GM23338 (cell line): ENCODE data around the gene ARHGAP12. TPM values are rescaled to one million over a fixed set of nuclear protein-coding genes. Genes with fewer than 3 reads are reported as not detected.
A peak's percentile ranks its signal among the peaks of the same experiment; 100 is the strongest.

ENCODE experiments used
- ATAC-seq: fragments of 200-7000 bp; cut with Tn5 transposase; 3 replicates; pipeline ENCODE4 v1.9.1; 2020
- DNase-seq: peaks from one replicate; pipeline ENCODE4 v3.0.0-alpha.2; 2015; ENCODE audit warnings: low spot score
- H2AFZ ChIP-seq: fragments of 200-600 bp; sonication (generic); 2 replicates; pipeline ENCODE4 v1.8.0; 2016; ENCODE audit warnings: antibody characterized with exemption, mild to moderate bottlenecking, moderate library complexity
- H3F3A ChIP-seq: fragments of 200-600 bp; sonication (generic); replicated peaks from 2 replicates; pipeline ENCODE4 v1.8.0; 2017; ENCODE audit warnings: antibody characterized with exemption, mixed run types, low read depth
- H3K27ac ChIP-seq: fragments of 200-600 bp; sonication (generic); 2 replicates; pipeline ENCODE4 v1.6.1; 2016; ENCODE audit warnings: low read depth
- H3K27me3 ChIP-seq: fragments of 200-600 bp; sonication (generic); 2 replicates; pipeline ENCODE4 v1.8.0; 2016; ENCODE audit warnings: mild to moderate bottlenecking, mixed run types, moderate library complexity; ENCODE audit not compliant: insufficient read depth
- H3K36me3 ChIP-seq: fragments of 200-600 bp; sonication (generic); 2 replicates; pipeline ENCODE4 v1.8.0; 2016; ENCODE audit warnings: mild to moderate bottlenecking; ENCODE audit not compliant: insufficient read depth
- H3K4me1 ChIP-seq: fragments of 200-600 bp; sonication (generic); 2 replicates; pipeline ENCODE4 v1.8.0; 2016; ENCODE audit warnings: mild to moderate bottlenecking, moderate library complexity; ENCODE audit not compliant: insufficient read depth
- H3K4me2 ChIP-seq: fragments of 200-600 bp; sonication (generic); 2 replicates; pipeline ENCODE4 v1.7.1; 2017; ENCODE audit warnings: mixed run types
- H3K4me3 ChIP-seq: fragments of 200-600 bp; sonication (generic); 2 replicates; pipeline ENCODE4 v1.6.1; 2016; ENCODE audit warnings: mixed run types
- H3K79me2 ChIP-seq: fragments of 200-600 bp; sonication (generic); replicated peaks from 2 replicates; pipeline ENCODE4 v1.8.0; 2017; ENCODE audit warnings: mild to moderate bottlenecking; ENCODE audit not compliant: insufficient read depth
- H3K9me2 ChIP-seq: fragments of 200-600 bp; sonication (generic); 2 replicates; pipeline ENCODE4 v1.8.0; 2017; ENCODE audit not compliant: insufficient read depth
- H4K20me1 ChIP-seq: fragments of 200-600 bp; sonication (generic); replicated peaks from 2 replicates; pipeline ENCODE4 v1.8.0; 2017; ENCODE audit warnings: mild to moderate bottlenecking; ENCODE audit not compliant: insufficient read depth
- H3K27ac Mint-ChIP-seq: 2 replicates; pipeline ENCODE4 v1.8.0; 2020; ENCODE audit warnings: inconsistent platforms, mild to moderate bottlenecking, moderate library complexity, mixed read lengths
- H3K27me3 Mint-ChIP-seq: 3 replicates; pipeline ENCODE4 v1.8.0; 2022; ENCODE audit warnings: low read depth, mild to moderate bottlenecking, moderate library complexity, mixed read lengths, inconsistent platforms; ENCODE audit not compliant: insufficient read depth, poor library complexity
- H3K36me3 Mint-ChIP-seq: 3 replicates; pipeline ENCODE4 v1.8.0; 2021; ENCODE audit warnings: low read depth, mild to moderate bottlenecking, inconsistent platforms, moderate library complexity, mixed read lengths
- H3K4me1 Mint-ChIP-seq: 3 replicates; pipeline ENCODE4 v1.8.0; 2020; ENCODE audit warnings: mild to moderate bottlenecking, inconsistent platforms, mixed read lengths
- H3K4me3 Mint-ChIP-seq: 3 replicates; pipeline ENCODE4 v1.8.0; 2021; ENCODE audit warnings: moderate library complexity, mild to moderate bottlenecking, inconsistent platforms, mixed read lengths
- H3K9me3 Mint-ChIP-seq: 3 replicates; pipeline ENCODE4 v1.8.0; 2020; ENCODE audit warnings: moderate library complexity, mild to moderate bottlenecking, inconsistent platforms, mixed read lengths
- EZH2 ChIP-seq: fragments of 200-600 bp; sonication (generic); IDR thresholded peaks from one replicate; pipeline ENCODE4 v1.8.0; 2017; ENCODE audit warnings: antibody characterized with exemption, mild to moderate bottlenecking, low read depth; ENCODE audit not compliant: unreplicated experiment
- EZH2phosphoT487 ChIP-seq: fragments of 200-600 bp; sonication (generic); IDR thresholded peaks from one replicate; pipeline ENCODE4 v1.8.1; 2018; ENCODE audit warnings: antibody characterized with exemption; ENCODE audit not compliant: unreplicated experiment
- JUNB ChIP-seq: IDR thresholded peaks from one replicate; pipeline ENCODE4 v1.6.1; 2016; ENCODE audit warnings: antibody characterized with exemption; ENCODE audit not compliant: unreplicated experiment
- STAT1 ChIP-seq: IDR thresholded peaks from one replicate; pipeline ENCODE4 v1.6.1; 2016; ENCODE audit warnings: antibody characterized with exemption; ENCODE audit not compliant: unreplicated experiment
- ZNF114 ChIP-seq: fragments of 250-450 bp; sonication (Bioruptor Pico); IDR thresholded peaks from 2 replicates; pipeline ENCODE4 v1.5.0; 2020; ENCODE audit warnings: mild to moderate bottlenecking, moderate library complexity
- ZNF331 ChIP-seq: fragments of 250-450 bp; sonication (Bioruptor Pico); IDR thresholded peaks from 2 replicates; pipeline ENCODE4 v1.5.0; 2020; ENCODE audit warnings: low read depth, mild to moderate bottlenecking, moderate library complexity
- polyA plus RNA-seq: library from polyadenylated mRNA; unstranded; fragments of >200 nt; fragmentation: Nextera tagmentation; extraction: Ambion mirVana; gene quantifications from 2 replicates; pipeline ENCODE4 v1.2.1, GENCODE V29; 2016
- total RNA-seq: library from RNA; depleted of rRNA; stranded (reverse); fragments of >200 nt; shearing (Covaris generic); gene quantifications from 2 replicates; pipeline ENCODE4 v1.2.3, GENCODE V29; 2014
- TF ChIP-seq, protein P1 (sequence below), 2 experiments: fragments of 200-600 bp in 1 of 2; sonication (generic) in 1 of 2; conservative IDR thresholded peaks; 2 replicates each; pipeline versions ENCODE4 v1.5.1 to v1.6.1; 2016 to 2017; ENCODE audit warnings: antibody characterized with exemption in 2 of 2, low read depth in 2 of 2, mild to moderate bottlenecking in 2 of 2, moderate library complexity in 1 of 2
- TF ChIP-seq, protein P2 (sequence below): IDR thresholded peaks from one replicate; pipeline ENCODE4 v1.6.1; 2018; ENCODE audit warnings: antibody characterized with exemption; ENCODE audit not compliant: unreplicated experiment
- TF ChIP-seq, protein P3 (sequence below): IDR thresholded peaks from 2 replicates; pipeline ENCODE4 v1.6.1; 2016; ENCODE audit warnings: antibody characterized with exemption
- TF ChIP-seq, protein P4 (sequence below): fragments of 250-450 bp; sonication (Bioruptor Pico); IDR thresholded peaks from 2 replicates; pipeline ENCODE4 v1.5.0; 2020; ENCODE audit warnings: mild to moderate bottlenecking, moderate library complexity

The ARHGAP12 gene
- total and polyA plus RNA-seq, 2 experiments from 2014 or later = 27.5 to 50.7 TPM

DNA sequence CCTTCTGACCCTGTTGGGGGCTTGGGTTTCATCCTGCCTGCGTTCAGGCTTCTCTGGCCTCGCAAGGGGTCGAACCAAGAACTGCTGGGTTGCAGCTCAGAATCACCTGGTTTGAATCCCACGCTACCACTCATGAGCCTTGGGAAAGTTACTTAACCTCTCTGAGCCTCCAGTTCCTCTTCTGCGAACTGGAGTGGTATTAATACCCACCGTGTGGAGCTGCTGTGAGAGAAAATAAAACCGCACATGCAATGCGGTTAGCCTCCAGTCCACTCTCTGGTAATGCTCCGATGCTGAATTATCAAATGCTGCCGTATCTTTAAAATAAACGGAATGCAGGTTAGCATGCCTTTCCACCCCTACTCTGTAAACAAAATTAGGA is 171.9 kb downstream of the ARHGAP12 start (continued):
- TF ChIP-seq, protein P1, sequence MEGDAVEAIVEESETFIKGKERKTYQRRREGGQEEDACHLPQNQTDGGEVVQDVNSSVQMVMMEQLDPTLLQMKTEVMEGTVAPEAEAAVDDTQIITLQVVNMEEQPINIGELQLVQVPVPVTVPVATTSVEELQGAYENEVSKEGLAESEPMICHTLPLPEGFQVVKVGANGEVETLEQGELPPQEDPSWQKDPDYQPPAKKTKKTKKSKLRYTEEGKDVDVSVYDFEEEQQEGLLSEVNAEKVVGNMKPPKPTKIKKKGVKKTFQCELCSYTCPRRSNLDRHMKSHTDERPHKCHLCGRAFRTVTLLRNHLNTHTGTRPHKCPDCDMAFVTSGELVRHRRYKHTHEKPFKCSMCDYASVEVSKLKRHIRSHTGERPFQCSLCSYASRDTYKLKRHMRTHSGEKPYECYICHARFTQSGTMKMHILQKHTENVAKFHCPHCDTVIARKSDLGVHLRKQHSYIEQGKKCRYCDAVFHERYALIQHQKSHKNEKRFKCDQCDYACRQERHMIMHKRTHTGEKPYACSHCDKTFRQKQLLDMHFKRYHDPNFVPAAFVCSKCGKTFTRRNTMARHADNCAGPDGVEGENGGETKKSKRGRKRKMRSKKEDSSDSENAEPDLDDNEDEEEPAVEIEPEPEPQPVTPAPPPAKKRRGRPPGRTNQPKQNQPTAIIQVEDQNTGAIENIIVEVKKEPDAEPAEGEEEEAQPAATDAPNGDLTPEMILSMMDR (conservative IDR thresholded peaks at IDR 0.05; ENCODE audit: low read depth in 2 of 2) = no peak

DNA sequence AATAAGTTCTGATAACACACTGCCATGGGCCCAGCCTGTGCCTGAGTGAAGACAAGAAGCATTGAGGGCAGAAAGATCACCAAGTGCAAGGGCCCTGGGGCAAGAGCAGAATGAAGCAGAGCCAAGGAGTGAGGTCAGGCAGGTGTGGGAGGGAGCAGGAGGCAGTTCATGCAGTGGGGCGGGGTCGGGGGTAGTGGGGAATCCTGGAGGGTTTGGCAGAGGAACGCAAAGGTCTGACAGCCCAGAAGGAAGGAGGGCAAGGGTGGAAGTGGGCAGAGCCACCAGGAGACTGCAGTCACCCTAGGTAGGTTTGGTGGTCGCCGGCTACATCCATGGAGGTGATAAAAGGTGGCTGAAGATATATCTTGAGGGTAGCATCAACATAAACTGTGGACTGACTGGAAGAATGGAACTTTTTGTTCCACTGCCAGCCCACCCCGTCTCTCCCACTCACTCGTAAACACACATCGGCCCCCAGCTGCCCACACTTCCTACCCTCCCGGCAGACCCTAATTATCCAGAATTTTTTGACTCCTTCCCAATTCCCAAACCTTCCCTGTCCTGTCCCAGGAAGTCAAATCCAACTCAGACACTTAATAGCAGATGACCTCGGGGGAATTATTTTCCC is 172.4 kb downstream of the ARHGAP12 start:
- Histone ChIP-seq H3K4me2 (peak overlapping the region; percentile 64), H2AFZ (no peak overlapping the region), H3K9me2 (no peaks in the 10 kb centered on the region), H3K4me1 (peaks cover 52% of the 10 kb centered on the region), H3K27me3 (no peaks in the 10 kb centered on the region), H4K20me1 (no peaks in the 10 kb centered on the region), H3K4me3 (no peak overlapping the region), H3F3A (0 out of 2 replicates have a peak, but pooled peaks cover 7% of the 10 kb centered on the region), H3K36me3 (no peaks in the 10 kb centered on the region), H3K79me2 (no peaks in the 10 kb centered on the region), H3K27ac (peak overlapping the region; percentile 91)
- DNase-seq (no peak), ATAC-seq (no peak)
- Mint-ChIP-seq H3K4me1 (peaks cover 58% of the 10 kb centered on the region), H3K4me3 (no peak overlapping the region; the same call in 2 of the 3 replicates), H3K9me3 (no peaks in the 10 kb centered on the region; the same call in 2 of the 3 replicates), H3K27ac (peak overlapping the region; percentile 28), H3K36me3 (peaks cover 9% of the 10 kb centered on the region; the same call in 2 of the 3 replicates), H3K27me3 (peaks cover 14% of the 10 kb centered on the region)
- TF ChIP-seq ZNF114 (CRISPR knock-in tag) (no peak), STAT1 (no peak), ZNF331 (no peak), EZH2 (no peak), JUNB (no peak), EZH2phosphoT487 (no peak)
- TF ChIP-seq, protein P2, sequence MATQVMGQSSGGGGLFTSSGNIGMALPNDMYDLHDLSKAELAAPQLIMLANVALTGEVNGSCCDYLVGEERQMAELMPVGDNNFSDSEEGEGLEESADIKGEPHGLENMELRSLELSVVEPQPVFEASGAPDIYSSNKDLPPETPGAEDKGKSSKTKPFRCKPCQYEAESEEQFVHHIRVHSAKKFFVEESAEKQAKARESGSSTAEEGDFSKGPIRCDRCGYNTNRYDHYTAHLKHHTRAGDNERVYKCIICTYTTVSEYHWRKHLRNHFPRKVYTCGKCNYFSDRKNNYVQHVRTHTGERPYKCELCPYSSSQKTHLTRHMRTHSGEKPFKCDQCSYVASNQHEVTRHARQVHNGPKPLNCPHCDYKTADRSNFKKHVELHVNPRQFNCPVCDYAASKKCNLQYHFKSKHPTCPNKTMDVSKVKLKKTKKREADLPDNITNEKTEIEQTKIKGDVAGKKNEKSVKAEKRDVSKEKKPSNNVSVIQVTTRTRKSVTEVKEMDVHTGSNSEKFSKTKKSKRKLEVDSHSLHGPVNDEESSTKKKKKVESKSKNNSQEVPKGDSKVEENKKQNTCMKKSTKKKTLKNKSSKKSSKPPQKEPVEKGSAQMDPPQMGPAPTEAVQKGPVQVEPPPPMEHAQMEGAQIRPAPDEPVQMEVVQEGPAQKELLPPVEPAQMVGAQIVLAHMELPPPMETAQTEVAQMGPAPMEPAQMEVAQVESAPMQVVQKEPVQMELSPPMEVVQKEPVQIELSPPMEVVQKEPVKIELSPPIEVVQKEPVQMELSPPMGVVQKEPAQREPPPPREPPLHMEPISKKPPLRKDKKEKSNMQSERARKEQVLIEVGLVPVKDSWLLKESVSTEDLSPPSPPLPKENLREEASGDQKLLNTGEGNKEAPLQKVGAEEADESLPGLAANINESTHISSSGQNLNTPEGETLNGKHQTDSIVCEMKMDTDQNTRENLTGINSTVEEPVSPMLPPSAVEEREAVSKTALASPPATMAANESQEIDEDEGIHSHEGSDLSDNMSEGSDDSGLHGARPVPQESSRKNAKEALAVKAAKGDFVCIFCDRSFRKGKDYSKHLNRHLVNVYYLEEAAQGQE = no peak
- TF ChIP-seq, protein P3, sequence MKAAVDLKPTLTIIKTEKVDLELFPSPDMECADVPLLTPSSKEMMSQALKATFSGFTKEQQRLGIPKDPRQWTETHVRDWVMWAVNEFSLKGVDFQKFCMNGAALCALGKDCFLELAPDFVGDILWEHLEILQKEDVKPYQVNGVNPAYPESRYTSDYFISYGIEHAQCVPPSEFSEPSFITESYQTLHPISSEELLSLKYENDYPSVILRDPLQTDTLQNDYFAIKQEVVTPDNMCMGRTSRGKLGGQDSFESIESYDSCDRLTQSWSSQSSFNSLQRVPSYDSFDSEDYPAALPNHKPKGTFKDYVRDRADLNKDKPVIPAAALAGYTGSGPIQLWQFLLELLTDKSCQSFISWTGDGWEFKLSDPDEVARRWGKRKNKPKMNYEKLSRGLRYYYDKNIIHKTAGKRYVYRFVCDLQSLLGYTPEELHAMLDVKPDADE = no peak
- TF ChIP-seq, protein P4, sequence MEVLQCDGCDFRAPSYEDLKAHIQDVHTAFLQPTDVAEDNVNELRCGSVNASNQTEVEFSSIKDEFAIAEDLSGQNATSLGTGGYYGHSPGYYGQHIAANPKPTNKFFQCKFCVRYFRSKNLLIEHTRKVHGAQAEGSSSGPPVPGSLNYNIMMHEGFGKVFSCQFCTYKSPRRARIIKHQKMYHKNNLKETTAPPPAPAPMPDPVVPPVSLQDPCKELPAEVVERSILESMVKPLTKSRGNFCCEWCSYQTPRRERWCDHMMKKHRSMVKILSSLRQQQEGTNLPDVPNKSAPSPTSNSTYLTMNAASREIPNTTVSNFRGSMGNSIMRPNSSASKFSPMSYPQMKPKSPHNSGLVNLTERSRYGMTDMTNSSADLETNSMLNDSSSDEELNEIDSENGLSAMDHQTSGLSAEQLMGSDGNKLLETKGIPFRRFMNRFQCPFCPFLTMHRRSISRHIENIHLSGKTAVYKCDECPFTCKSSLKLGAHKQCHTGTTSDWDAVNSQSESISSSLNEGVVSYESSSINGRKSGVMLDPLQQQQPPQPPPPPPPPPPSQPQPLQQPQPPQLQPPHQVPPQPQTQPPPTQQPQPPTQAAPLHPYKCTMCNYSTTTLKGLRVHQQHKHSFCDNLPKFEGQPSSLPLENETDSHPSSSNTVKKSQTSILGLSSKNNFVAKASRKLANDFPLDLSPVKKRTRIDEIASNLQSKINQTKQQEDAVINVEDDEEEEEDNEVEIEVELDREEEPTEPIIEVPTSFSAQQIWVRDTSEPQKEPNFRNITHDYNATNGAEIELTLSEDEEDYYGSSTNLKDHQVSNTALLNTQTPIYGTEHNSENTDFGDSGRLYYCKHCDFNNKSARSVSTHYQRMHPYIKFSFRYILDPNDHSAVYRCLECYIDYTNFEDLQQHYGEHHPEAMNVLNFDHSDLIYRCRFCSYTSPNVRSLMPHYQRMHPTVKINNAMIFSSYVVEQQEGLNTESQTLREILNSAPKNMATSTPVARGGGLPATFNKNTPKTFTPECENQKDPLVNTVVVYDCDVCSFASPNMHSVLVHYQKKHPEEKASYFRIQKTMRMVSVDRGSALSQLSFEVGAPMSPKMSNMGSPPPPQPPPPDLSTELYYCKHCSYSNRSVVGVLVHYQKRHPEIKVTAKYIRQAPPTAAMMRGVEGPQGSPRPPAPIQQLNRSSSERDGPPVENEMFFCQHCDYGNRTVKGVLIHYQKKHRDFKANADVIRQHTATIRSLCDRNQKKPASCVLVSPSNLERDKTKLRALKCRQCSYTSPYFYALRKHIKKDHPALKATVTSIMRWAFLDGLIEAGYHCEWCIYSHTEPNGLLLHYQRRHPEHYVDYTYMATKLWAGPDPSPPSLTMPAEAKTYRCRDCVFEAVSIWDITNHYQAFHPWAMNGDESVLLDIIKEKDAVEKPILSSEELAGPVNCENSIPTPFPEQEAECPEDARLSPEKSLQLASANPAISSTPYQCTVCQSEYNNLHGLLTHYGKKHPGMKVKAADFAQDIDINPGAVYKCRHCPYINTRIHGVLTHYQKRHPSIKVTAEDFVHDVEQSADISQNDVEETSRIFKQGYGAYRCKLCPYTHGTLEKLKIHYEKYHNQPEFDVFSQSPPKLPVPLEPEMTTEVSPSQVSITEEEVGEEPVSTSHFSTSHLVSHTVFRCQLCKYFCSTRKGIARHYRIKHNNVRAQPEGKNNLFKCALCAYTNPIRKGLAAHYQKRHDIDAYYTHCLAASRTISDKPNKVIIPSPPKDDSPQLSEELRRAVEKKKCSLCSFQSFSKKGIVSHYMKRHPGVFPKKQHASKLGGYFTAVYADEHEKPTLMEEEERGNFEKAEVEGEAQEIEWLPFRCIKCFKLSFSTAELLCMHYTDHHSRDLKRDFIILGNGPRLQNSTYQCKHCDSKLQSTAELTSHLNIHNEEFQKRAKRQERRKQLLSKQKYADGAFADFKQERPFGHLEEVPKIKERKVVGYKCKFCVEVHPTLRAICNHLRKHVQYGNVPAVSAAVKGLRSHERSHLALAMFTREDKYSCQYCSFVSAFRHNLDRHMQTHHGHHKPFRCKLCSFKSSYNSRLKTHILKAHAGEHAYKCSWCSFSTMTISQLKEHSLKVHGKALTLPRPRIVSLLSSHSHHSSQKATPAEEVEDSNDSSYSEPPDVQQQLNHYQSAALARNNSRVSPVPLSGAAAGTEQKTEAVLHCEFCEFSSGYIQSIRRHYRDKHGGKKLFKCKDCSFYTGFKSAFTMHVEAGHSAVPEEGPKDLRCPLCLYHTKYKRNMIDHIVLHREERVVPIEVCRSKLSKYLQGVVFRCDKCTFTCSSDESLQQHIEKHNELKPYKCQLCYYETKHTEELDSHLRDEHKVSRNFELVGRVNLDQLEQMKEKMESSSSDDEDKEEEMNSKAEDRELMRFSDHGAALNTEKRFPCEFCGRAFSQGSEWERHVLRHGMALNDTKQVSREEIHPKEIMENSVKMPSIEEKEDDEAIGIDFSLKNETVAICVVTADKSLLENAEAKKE (CRISPR knock-in tag) = no peak
